H1 (cell line): ENCODE measurements around the gene DCTN5. TPM values are rescaled to one million over a fixed set of nuclear protein-coding genes. Genes with fewer than 3 reads are reported as not detected.
A peak's percentile ranks its signal among the peaks of the same experiment; 100 is the strongest.

Source experiments
- CTCF ChIA-PET: fragments of 300-600 bp; sonication (Branson Sonifier 250); formaldehyde crosslinking; loops from one replicate; lab custom pipeline; 2021; ENCODE audit not compliant: partially characterized antibody; lab: Charles Lee
- POLR2A ChIA-PET: fragments of 300-600 bp; sonication (Branson Sonifier 250); formaldehyde crosslinking; loops from one replicate; lab custom pipeline; 2021; ENCODE audit warnings: inconsistent platforms; ENCODE audit not compliant: partially characterized antibody; lab: Charles Lee
- DNase-seq, 2 experiments: peaks; one replicate each; pipeline versions ENCODE4 v3.0.0 to v3.0.0-alpha.2; 2010 to 2022; ENCODE audit warnings: low spot score in 2 of 2, low read depth in 1 of 2, mixed read lengths in 1 of 2
- FAIRE-seq: peaks from 2 replicates; lab custom pipeline; 2011; peaks lifted over from hg19 to GRCh38; lab: Jason Lieb, UNC
- H2AFZ ChIP-seq: 2 replicates; pipeline ENCODE4 v1.8.1; 2012; ENCODE audit warnings: low read length, inconsistent platforms
- H2AK5ac ChIP-seq: 2 replicates; pipeline ENCODE4 v1.6.1; 2013; ENCODE audit warnings: low read depth, low read length
- H2BK120ac ChIP-seq: replicated peaks from 2 replicates; pipeline ENCODE3; 2013; ENCODE audit warnings: low read depth, low read length, inconsistent platforms
- H2BK12ac ChIP-seq: 2 replicates; pipeline ENCODE4 v1.6.1; 2013; ENCODE audit warnings: low read depth, low read length
- H2BK15ac ChIP-seq: 2 replicates; pipeline ENCODE4 v1.6.1; 2013; ENCODE audit warnings: low read length
- H2BK20ac ChIP-seq: 2 replicates; pipeline ENCODE4 v1.6.1; 2013; ENCODE audit warnings: low read length
- H2BK5ac ChIP-seq: 2 replicates; pipeline ENCODE4 v1.6.1; 2013; ENCODE audit warnings: low read depth, low read length
- H3K14ac ChIP-seq: 2 replicates; pipeline ENCODE4 v1.6.1; 2013; ENCODE audit warnings: inconsistent platforms; ENCODE audit not compliant: insufficient read length
- H3K18ac ChIP-seq: 2 replicates; pipeline ENCODE4 v1.6.1; 2013; ENCODE audit warnings: low read length; ENCODE audit errors: extremely low read depth
- H3K23ac ChIP-seq: 2 replicates; pipeline ENCODE4 v1.6.1; 2013; ENCODE audit warnings: inconsistent platforms; ENCODE audit not compliant: insufficient read length
- H3K23me2 ChIP-seq: 2 replicates; pipeline ENCODE4 v1.6.1; 2013; ENCODE audit warnings: low read depth, low read length
- H3K27ac ChIP-seq: 2 replicates; pipeline ENCODE4 v1.6.1; 2011; ENCODE audit warnings: low read depth, low read length, inconsistent platforms
- H3K27me3 ChIP-seq, 4 experiments: replicated peaks in 1 of 4; 1 replicate in 1 of 4; 2 replicates in 3 of 4; pipeline versions ENCODE4 v1.6.1 to v1.8.1; 2011 to 2013; ENCODE audit warnings: low read length in 3 of 4, mild to moderate bottlenecking in 3 of 4, inconsistent platforms in 2 of 4, mixed read lengths in 2 of 4, moderate library complexity in 1 of 4; ENCODE audit not compliant: control insufficient read depth in 3 of 4, insufficient read depth in 3 of 4; ENCODE audit errors: extremely low read depth in 1 of 4
- H3K36me3 ChIP-seq, 4 experiments: 2 replicates each; pipeline versions ENCODE4 v1.6.1 to v1.8.1; 2011 to 2013; ENCODE audit warnings: mild to moderate bottlenecking in 4 of 4, low read length in 3 of 4, moderate library complexity in 2 of 4, control low read depth in 1 of 4, inconsistent platforms in 1 of 4; ENCODE audit not compliant: insufficient read depth in 4 of 4, control insufficient read depth in 2 of 4
- H3K4ac ChIP-seq: replicated peaks from 2 replicates; pipeline ENCODE3; 2013; ENCODE audit warnings: low read length, low read depth, mixed read lengths, inconsistent platforms; ENCODE audit not compliant: insufficient read length
- H3K4me1 ChIP-seq, 4 experiments: replicated peaks in 1 of 4; 1 replicate in 1 of 4; 2 replicates in 3 of 4; pipeline versions ENCODE4 v1.6.1 to v1.8.1; 2011 to 2013; ENCODE audit warnings: low read length in 3 of 4, inconsistent platforms in 2 of 4, mixed read lengths in 1 of 4; ENCODE audit not compliant: insufficient read depth in 4 of 4, control insufficient read depth in 3 of 4
- H3K4me2 ChIP-seq, 2 experiments: 2 replicates each; pipeline versions ENCODE4 v1.6.1 to v1.8.1; 2011 to 2013; ENCODE audit warnings: low read depth in 2 of 2, low read length in 2 of 2, control low read depth in 1 of 2, inconsistent platforms in 1 of 2, mild to moderate bottlenecking in 1 of 2; ENCODE audit not compliant: insufficient read depth in 1 of 2
- H3K4me3 ChIP-seq, 4 experiments: fragments of 200-600, 300-600 bp in 1 of 4; sonication (generic), shearing (Covaris generic), sonication (Bioruptor Twin) in 1 of 4; 2 replicates each; pipeline versions ENCODE4 v1.5.1 to v1.8.1; 2011 to 2016; ENCODE audit warnings: low read length in 4 of 4, low read depth in 3 of 4, control low read depth in 2 of 4, inconsistent platforms in 2 of 4, mild to moderate bottlenecking in 2 of 4, mixed read lengths in 1 of 4, moderate library complexity in 1 of 4; ENCODE audit not compliant: insufficient read depth in 2 of 4; ENCODE audit errors: extremely low read depth in 1 of 4
- H3K56ac ChIP-seq: replicated peaks from 2 replicates; pipeline ENCODE3; 2013; ENCODE audit warnings: low read depth, mild to moderate bottlenecking, mixed read lengths, low read length, inconsistent platforms; ENCODE audit not compliant: insufficient read length
- H3K79me1 ChIP-seq: 2 replicates; pipeline ENCODE4 v1.6.1; 2013; ENCODE audit warnings: low read depth, low read length, control low read depth
- H3K79me2 ChIP-seq, 2 experiments: 2 replicates each; pipeline versions ENCODE4 v1.6.1 to v1.8.1; 2012 to 2013; ENCODE audit warnings: low read length in 2 of 2, mild to moderate bottlenecking in 2 of 2, inconsistent platforms in 1 of 2; ENCODE audit not compliant: insufficient read depth in 2 of 2, control insufficient read depth in 1 of 2
- H3K9ac ChIP-seq, 4 experiments: replicated peaks in 1 of 4; 1 replicate in 1 of 4; 2 replicates in 3 of 4; pipeline versions ENCODE4 v1.6.1 to v1.8.1; 2011 to 2013; ENCODE audit warnings: low read depth in 3 of 4, low read length in 3 of 4, control low read depth in 2 of 4, mild to moderate bottlenecking in 2 of 4, moderate library complexity in 2 of 4, inconsistent platforms in 1 of 4; ENCODE audit errors: extremely low read depth in 1 of 4
- H3K9me3 ChIP-seq, 2 experiments: 2 replicates each; pipeline versions ENCODE4 v1.6.1 to v1.8.1; 2012 to 2013; ENCODE audit warnings: mild to moderate bottlenecking in 2 of 2, moderate library complexity in 2 of 2, control low read depth in 1 of 2, inconsistent platforms in 1 of 2, low read depth in 1 of 2, low read length in 1 of 2, mixed read lengths in 1 of 2; ENCODE audit not compliant: insufficient read depth in 2 of 2
- H4K20me1 ChIP-seq, 2 experiments: replicated peaks in 1 of 2; 2 replicates each; pipeline versions ENCODE3 to v1.8.1; 2011 to 2013; ENCODE audit warnings: inconsistent platforms in 2 of 2, low read length in 2 of 2, mild to moderate bottlenecking in 1 of 2; ENCODE audit not compliant: insufficient read depth in 2 of 2, control insufficient read depth in 1 of 2
- H4K5ac ChIP-seq: 2 replicates; pipeline ENCODE4 v1.6.1; 2013; ENCODE audit warnings: low read length, low read depth, mixed read lengths, inconsistent platforms; ENCODE audit not compliant: insufficient read length
- H4K8ac ChIP-seq: 2 replicates; pipeline ENCODE4 v1.8.0; 2013; ENCODE audit warnings: mild to moderate bottlenecking, moderate library complexity, low read length, inconsistent platforms; ENCODE audit not compliant: insufficient read depth; ENCODE audit errors: extremely low read depth
- H4K91ac ChIP-seq: replicated peaks from 2 replicates; pipeline ENCODE3; 2013; ENCODE audit warnings: low read length, mixed read lengths, inconsistent platforms; ENCODE audit not compliant: insufficient read length
- GTF2F1 ChIP-seq: IDR thresholded peaks from 2 replicates; pipeline ENCODE4 v1.6.1; 2012; ENCODE audit warnings: low read depth, low read length, improper control_type of control experiment, borderline replicate concordance
- WGBS, 2 experiments: shearing (Covaris generic) in 1 of 2; methylation state at CpG; one replicate each; pipeline versions ENCODE4 v1.1.6 to v1.1.7; 2013 to 2015; ENCODE audit warnings: low lambda C conversion rate in 2 of 2, mixed read lengths in 2 of 2, inconsistent platforms in 1 of 2, low coverage in 1 of 2, missing lambda C conversion rate in 1 of 2; ENCODE audit not compliant: insufficient replicate concordance in 2 of 2, insufficient coverage in 1 of 2, insufficient read length in 1 of 2; ENCODE audit errors: extremely low coverage in 1 of 2, missing lambda C conversion rate in 1 of 2; 5-methylcytosine and 5-hydroxymethylcytosine counted together
- polyA plus RNA-seq, 7 experiments: library from polyadenylated mRNA; depleted of rRNA in 3 of 7; stranded (reverse) in 5 of 7; unstranded in 2 of 7; fragments of >200 nt in 5 of 7; fragments of 200-250 nt in 2 of 7; gene quantifications; 1 replicate in 5 of 7; 2 replicates in 1 of 7; 4 replicates in 1 of 7; pipeline versions ENCODE4 v1.2.1 to v1.2.3, GENCODE V29; 2011 to 2013; ENCODE audit warnings: missing spikeins in 2 of 7, mixed read lengths in 2 of 7
- total RNA-seq: library from RNA; stranded (reverse); fragmentation: NEBNext Ultra II Directional; extraction: Animal tissue kit (Norgen Biotek cat#: 25700); gene quantifications from 2 replicates; pipeline ENCODE4 v1.2.1, GENCODE V29; 2021

Gene DCTN5
- total and polyA plus RNA-seq, 2 of the 8 experiments (the other 6 are each of a cell fraction or from before 2014, with no cell fraction given), result 36.0 to 74.0 TPM

GRCh38 chr16:23679986-23680336 is 38.7 kb downstream of the DCTN5 start:
- Histone ChIP-seq H2BK12ac (no peak overlapping the region), H4K5ac (no peak overlapping the region), H2BK20ac (no peak overlapping the region), H2BK120ac (no peak overlapping the region), H2BK5ac (peak overlapping the region; percentile 95), H3K56ac (no peak overlapping the region), H3K27ac (no peak overlapping the region), H4K20me1 (peaks cover 3 to 14% of the 10 kb centered on the region in 2 experiments), H2BK15ac (no peak overlapping the region), H3K79me2 (peaks cover 16 to 39% of the 10 kb centered on the region in 2 experiments), H3K4me2 (peak overlapping the region; percentile 90 to 94), H3K14ac (no peak overlapping the region), H3K79me1 (peaks cover 20% of the 10 kb centered on the region), H3K18ac (no peak overlapping the region), H3K9ac (peak overlapping the region in 3 of 4 experiments; percentile 85 to 90 (median 86); a peak in 6 of 7 replicates), H4K91ac (no peak overlapping the region), H3K4ac (no peak overlapping the region), H2AK5ac (no peak overlapping the region), H2AFZ (no peak overlapping the region), H3K23ac (no peak overlapping the region), H3K27me3 (no peaks in the 10 kb centered on the region), H3K36me3 (peaks cover 27 to 46% (median 33%) of the 10 kb centered on the region in 4 experiments), H3K9me3 (no peaks in the 10 kb centered on the region), H3K4me3 (peak overlapping the region; percentile 96 to 99 (median 98)), H3K23me2 (peaks cover 11% of the 10 kb centered on the region; the same call in 1 of the 2 replicates), H4K8ac (no peak overlapping the region), H3K4me1 (peaks cover 2 to 8% (median 7%) of the 10 kb centered on the region in 4 experiments; a peak in 4 of 7 replicates)
- ChIA-PET CTCF (interaction anchor here (1.3 to 4.7 kb wide), 3 partner anchors 14 to 180 kb away, joined by 3 to 43 read pairs (median 5); no protein-coding TSS in a partner anchor), POLR2A (interaction anchor here (1.0 to 13.1 kb wide), 9 partner anchors 12 to 171 kb away, joined by 3 to 230 read pairs (median 9); partner anchors contain the start of genes DCTN5, NDUFAB1 and PALB2)
- TF ChIP-seq GTF2F1, result no peak
- 41% methylated on average over 6 of the region's 6 CpGs; no CpG with 5 or more reads in 1 of the 2 experiments for whole genome bisulfite sequencing, 2 experiments
- no peak for FAIRE-seq
- DNase-seq, result no peak
